ENCODE data around the gene ZNF22.

DNA sequence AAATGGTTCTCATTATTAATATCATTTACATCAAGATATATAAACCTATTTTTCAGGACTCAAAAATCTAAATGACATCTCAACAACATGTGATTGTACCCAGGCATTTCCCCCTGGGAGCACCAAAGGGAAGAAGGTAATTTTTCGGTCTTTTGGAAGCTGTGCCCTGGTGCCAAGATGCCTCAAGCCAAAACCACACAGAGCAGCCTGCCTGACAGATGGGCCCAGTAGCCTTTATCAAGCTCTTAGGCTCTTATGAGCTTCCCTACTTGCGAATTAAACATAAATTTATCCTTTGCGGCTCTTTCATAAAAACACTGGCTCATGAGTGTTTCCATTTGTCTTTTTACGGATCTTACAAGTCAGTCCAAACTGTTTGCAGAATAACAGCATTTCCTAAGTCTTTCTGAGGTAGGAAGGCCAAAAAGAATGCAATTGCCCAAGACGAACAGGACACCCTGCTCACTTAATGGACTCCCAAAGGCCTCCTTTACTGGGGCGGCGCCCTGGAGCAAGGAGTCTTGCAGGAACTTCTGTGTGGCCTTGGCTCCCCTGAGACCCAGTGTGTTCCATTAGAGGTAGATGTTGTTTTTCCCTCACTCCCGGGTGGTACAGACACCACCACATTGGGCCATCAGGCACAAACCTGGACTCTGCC lies 45.2 kb upstream of the ZNF22 start:
- TF ChIP-seq CTCF (IDR thresholded peaks at IDR 0.05) (no peak), REST (IDR thresholded peaks at IDR 0.05; ENCODE audit: insufficient read depth in 1 of 2, low read depth in 2 of 2, low read length in 1 of 2) (no peak), SIN3A (IDR thresholded peaks at IDR 0.05; ENCODE audit: borderline replicate concordance, insufficient read depth, low read depth, low read length) (no peak)
